ENCODE measurements around the gene ACOT11. TPM values are rescaled to one million over a fixed set of nuclear protein-coding genes. Genes with fewer than 3 reads are reported as not detected.
A peak's percentile ranks its signal among the peaks of the same experiment; 100 is the strongest.

Gene ACOT11
- total and polyA plus RNA-seq, 4 experiments from 2014 or later: 0.64 to 1.00 TPM; not detected in 2

DNA sequence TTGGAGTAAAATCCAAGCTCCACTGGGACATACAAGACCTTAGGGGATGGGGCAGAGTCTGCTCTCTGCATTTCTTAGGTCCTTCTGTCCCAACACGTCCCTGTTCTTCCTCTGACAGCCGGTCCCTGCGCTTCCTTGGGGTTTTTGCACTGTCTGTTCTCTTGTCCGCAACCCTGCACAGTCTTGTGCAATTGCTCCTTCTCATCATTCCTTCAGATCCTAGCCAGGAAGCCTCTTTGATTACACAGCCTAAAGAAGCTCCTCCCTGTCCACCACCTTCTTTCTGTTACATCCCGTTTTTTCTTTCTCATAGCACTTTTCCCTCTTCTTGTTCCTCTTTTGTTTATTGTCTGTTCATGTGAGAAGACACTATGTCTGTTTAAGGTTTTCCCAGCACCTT is 19.9 kb downstream of the ACOT11 start:
- DNase-seq: no peak
- Mint-ChIP-seq H3K36me3 (no peaks in the 10 kb centered on the region), H3K27me3 (no peaks in the 10 kb centered on the region), H3K4me3 (no peak overlapping the region), H3K27ac (peak overlapping the region in 2 of 7 donors; percentile 7 to 44), H3K4me1 (peaks cover 3 to 6% (median 5%) of the 10 kb centered on the region in 4 donors), H3K9me3 (no peaks in the 10 kb centered on the region)
- POLR2A ChIA-PET (ENCODE audit: partially characterized antibody): no interaction called here
- Histone ChIP-seq H3K9me3 (ENCODE audit: control insufficient read depth in 1 of 2, low read length in 2 of 2) (no peaks in the 10 kb centered on the region), H3K27ac (ENCODE audit: low read depth, low read length) (no peak overlapping the region), H3K4me1 (ENCODE audit: insufficient read depth, low read length) (no peaks in the 10 kb centered on the region), H3K36me3 (ENCODE audit: insufficient read depth, low read length) (no peaks in the 10 kb centered on the region), H3K27me3 (ENCODE audit: insufficient read depth, low read length) (no peaks in the 10 kb centered on the region), H3K4me3 (ENCODE audit: low read length in 2 of 2) (no peak overlapping the region)
- intact Hi-C loops (cut with micrococcal nuclease): no loop called here
- CTCF ChIA-PET (ENCODE audit: partially characterized antibody): interaction anchor here (0.5 to 0.8 kb wide), 2 partner anchors 15 to 17 kb away, joined by 3 read pairs; no protein-coding TSS in a partner anchor

DNA sequence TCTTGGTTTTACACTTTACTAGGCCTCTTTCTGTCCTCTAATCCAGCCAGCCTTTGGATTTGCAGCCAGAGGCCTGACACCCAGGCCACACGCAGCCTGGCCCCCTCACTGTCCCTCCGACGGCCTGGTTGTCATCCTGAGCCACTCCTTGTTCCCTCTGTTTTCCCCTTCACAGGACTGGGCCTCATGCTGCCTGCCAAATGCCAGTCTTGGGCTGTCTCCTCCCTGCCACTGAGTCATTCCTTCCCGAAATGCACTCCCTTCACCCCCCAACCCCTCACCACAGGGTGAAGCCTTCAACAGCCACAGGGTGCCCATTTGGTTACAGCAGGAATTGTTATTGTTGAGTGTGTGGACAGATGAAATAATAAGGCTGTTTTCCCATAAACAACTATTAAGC is 21.3 kb downstream of the ACOT11 start:
- Mint-ChIP-seq H3K4me1 (peaks cover 1 to 4% (median 3%) of the 10 kb centered on the region in 4 donors), H3K27ac (peak overlapping the region in 1 of 7 donors; percentile 46), H3K27me3 (no peaks in the 10 kb centered on the region), H3K36me3 (no peaks in the 10 kb centered on the region), H3K4me3 (no peak overlapping the region), H3K9me3 (no peaks in the 10 kb centered on the region)
- Histone ChIP-seq H3K4me3 (ENCODE audit: low read length in 2 of 2) (no peak overlapping the region), H3K27ac (ENCODE audit: low read depth, low read length) (no peak overlapping the region), H3K27me3 (ENCODE audit: insufficient read depth, low read length) (no peaks in the 10 kb centered on the region), H3K4me1 (ENCODE audit: insufficient read depth, low read length) (no peaks in the 10 kb centered on the region), H3K36me3 (ENCODE audit: insufficient read depth, low read length) (no peaks in the 10 kb centered on the region), H3K9me3 (ENCODE audit: control insufficient read depth in 1 of 2, low read length in 2 of 2) (no peaks in the 10 kb centered on the region)
- no peak for DNase-seq
- ChIA-PET POLR2A (ENCODE audit: partially characterized antibody) (no interaction called here), CTCF (ENCODE audit: partially characterized antibody) (no interaction called here)
- intact Hi-C loops (cut with micrococcal nuclease): no loop called here

DNA sequence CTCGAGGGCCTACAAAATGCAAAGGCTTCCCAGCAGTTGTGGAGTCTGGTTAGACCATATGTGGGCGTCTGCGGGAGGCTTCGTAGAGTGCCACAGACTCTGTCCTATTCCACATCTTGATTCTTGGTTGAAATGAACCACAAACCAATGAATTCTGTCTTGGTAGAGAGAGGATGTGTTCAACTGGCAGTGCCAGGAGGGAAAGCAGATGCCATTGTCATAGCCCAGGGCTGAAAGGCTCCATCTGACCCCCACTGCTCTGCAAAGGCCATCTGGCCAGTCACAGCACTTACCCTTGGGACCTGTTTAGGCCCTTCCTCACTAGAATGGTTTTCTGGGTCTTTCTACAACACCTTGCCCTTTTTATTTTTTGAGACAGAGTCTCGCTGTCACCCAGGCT is 22.1 kb downstream of the ACOT11 start:
- intact Hi-C loops (cut with micrococcal nuclease): no loop called here
- CTCF ChIA-PET (ENCODE audit: partially characterized antibody): no interaction called here
- no peaks in the 10 kb centered on the region for H3K36me3 ChIP-seq (ENCODE audit: insufficient read depth, low read length)
- no peak overlapping the region for H3K27ac Mint-ChIP-seq
- no peaks in the 10 kb centered on the region for H3K4me1 Mint-ChIP-seq
- no peak overlapping the region for H3K4me3 Mint-ChIP-seq
- DNase-seq: no peak
- H3K9me3 Mint-ChIP-seq: no peaks in the 10 kb centered on the region
- H3K27me3 Mint-ChIP-seq: peaks cover 0 to 3% of the 10 kb centered on the region in 2 donors
- H3K27me3 ChIP-seq (ENCODE audit: insufficient read depth, low read length): no peaks in the 10 kb centered on the region
- H3K9me3 ChIP-seq (ENCODE audit: control insufficient read depth in 1 of 2, low read length in 2 of 2): no peaks in the 10 kb centered on the region
- POLR2A ChIA-PET (ENCODE audit: partially characterized antibody): no interaction called here
- H3K27ac ChIP-seq (ENCODE audit: low read depth, low read length): no peak overlapping the region
- H3K4me1 ChIP-seq (ENCODE audit: insufficient read depth, low read length): no peaks in the 10 kb centered on the region
- H3K36me3 Mint-ChIP-seq: no peaks in the 10 kb centered on the region
- no peak overlapping the region for H3K4me3 ChIP-seq (ENCODE audit: low read length in 2 of 2)

DNA sequence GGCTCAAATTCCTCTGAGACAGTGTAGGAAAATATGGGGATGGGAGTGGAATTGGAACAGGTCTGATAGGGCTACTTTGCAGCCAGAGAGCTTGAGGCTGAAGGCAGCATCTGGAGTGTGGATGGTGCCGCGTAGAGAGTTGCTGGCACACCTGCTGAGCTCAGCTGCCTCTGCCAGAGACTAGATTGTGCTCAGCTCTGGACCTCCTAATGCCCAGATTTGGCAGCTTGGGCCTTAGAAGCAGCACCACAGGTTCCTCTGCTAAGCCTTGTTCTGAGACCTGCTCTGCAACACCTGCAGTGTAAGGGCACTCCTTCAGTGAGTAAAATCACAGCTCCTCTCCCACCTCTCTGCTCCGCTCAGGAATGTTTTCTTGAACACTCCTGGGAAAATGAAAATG is 23.3 kb downstream of the ACOT11 start:
- intact Hi-C loops (cut with micrococcal nuclease): no loop called here
- ChIA-PET POLR2A (ENCODE audit: partially characterized antibody) (no interaction called here), CTCF (ENCODE audit: partially characterized antibody) (no interaction called here)
- H3K27me3 Mint-ChIP-seq: peaks cover 0 to 3% of the 10 kb centered on the region in 2 donors
- no peaks in the 10 kb centered on the region for H3K4me1 Mint-ChIP-seq
- peak overlapping the region in 1 of 7 donors; percentile 29 for H3K27ac Mint-ChIP-seq
- H3K4me3 Mint-ChIP-seq: no peak overlapping the region
- Histone ChIP-seq H3K27ac (ENCODE audit: low read depth, low read length) (no peak overlapping the region), H3K36me3 (ENCODE audit: insufficient read depth, low read length) (no peaks in the 10 kb centered on the region), H3K9me3 (ENCODE audit: control insufficient read depth in 1 of 2, low read length in 2 of 2) (no peaks in the 10 kb centered on the region), H3K27me3 (ENCODE audit: insufficient read depth, low read length) (no peaks in the 10 kb centered on the region), H3K4me1 (ENCODE audit: insufficient read depth, low read length) (no peaks in the 10 kb centered on the region), H3K4me3 (ENCODE audit: low read length in 2 of 2) (no peak overlapping the region)
- no peak for DNase-seq
- H3K36me3 Mint-ChIP-seq: no peaks in the 10 kb centered on the region
- H3K9me3 Mint-ChIP-seq: no peaks in the 10 kb centered on the region

DNA sequence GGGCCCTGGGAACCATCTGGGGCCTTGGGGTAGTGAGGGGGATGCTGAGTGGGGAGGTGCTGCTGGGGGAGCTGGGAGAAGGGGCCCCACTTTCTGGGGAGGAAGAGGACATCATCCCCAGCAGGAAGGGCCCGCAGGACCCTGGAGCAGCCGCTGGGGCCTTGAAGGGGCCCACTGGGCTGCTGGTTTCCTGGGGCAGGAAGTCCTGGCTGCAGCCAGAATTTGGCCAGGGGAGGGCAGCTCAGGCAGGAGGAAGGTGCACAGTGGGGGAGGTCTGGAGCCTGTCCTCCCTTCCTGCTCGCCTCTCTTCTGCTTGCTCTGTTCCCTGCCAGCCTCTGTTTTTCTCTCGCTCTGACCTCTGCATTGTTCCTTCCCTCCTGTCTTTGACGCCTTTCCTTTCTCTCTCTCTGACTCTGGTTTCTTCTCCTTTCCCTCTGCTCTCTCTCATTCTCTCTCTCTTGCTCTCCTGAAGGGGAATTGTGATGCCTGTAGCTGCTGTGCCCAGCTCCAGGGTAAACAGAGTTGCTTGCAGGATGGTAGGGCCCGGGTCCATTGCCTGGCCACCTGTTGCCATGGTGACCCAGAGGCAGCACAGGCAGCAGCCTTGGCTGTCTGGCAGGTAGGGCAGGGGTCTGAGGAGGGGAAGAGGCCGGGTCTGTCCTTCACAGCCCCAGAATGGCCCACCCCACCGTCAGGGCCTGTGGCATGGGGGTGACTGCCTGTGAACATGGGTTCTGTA is 23.9 kb downstream of the ACOT11 start:
- H3K4me1 Mint-ChIP-seq: no peaks in the 10 kb centered on the region
- intact Hi-C loops (cut with micrococcal nuclease): no loop called here
- H3K27ac Mint-ChIP-seq: peak overlapping the region in 2 of 7 donors; percentile 10 to 37
- H3K36me3 Mint-ChIP-seq: no peaks in the 10 kb centered on the region
- H3K27me3 Mint-ChIP-seq: peaks cover 0 to 3% of the 10 kb centered on the region in 2 donors
- Histone ChIP-seq H3K27me3 (ENCODE audit: insufficient read depth, low read length) (no peaks in the 10 kb centered on the region), H3K27ac (ENCODE audit: low read depth, low read length) (no peak overlapping the region), H3K36me3 (ENCODE audit: insufficient read depth, low read length) (no peaks in the 10 kb centered on the region), H3K9me3 (ENCODE audit: control insufficient read depth in 1 of 2, low read length in 2 of 2) (no peaks in the 10 kb centered on the region), H3K4me1 (ENCODE audit: insufficient read depth, low read length) (no peaks in the 10 kb centered on the region), H3K4me3 (ENCODE audit: low read length in 2 of 2) (no peak overlapping the region)
- H3K4me3 Mint-ChIP-seq: no peak overlapping the region
- H3K9me3 Mint-ChIP-seq: no peaks in the 10 kb centered on the region
- ChIA-PET POLR2A (ENCODE audit: partially characterized antibody) (no interaction called here), CTCF (ENCODE audit: partially characterized antibody) (no interaction called here)
- no peak for DNase-seq

DNA sequence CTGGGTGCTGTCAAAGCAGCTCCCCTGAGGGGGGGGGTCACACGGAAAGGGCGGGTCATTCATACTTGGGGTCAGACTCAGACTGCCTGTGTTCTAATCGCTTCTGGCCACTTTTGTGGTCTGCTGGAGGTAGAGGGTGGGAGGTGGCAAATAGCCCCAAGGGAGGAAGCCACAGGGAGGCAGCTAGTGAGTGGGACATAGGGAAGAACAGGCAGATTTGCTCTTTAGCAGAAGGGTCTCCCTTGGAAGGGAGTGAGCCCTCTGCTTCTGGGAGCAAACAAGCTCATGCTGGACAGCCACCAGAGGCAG is 24.5 kb downstream of the ACOT11 start:
- Mint-ChIP-seq H3K9me3 (no peaks in the 10 kb centered on the region), H3K36me3 (no peaks in the 10 kb centered on the region), H3K27me3 (peaks cover 0 to 3% of the 10 kb centered on the region in 2 donors), H3K4me3 (no peak overlapping the region), H3K4me1 (no peaks in the 10 kb centered on the region), H3K27ac (no peak overlapping the region)
- Histone ChIP-seq H3K9me3 (ENCODE audit: control insufficient read depth in 1 of 2, low read length in 2 of 2) (no peaks in the 10 kb centered on the region), H3K27ac (ENCODE audit: low read depth, low read length) (no peak overlapping the region), H3K4me3 (ENCODE audit: low read length in 2 of 2) (no peak overlapping the region), H3K27me3 (ENCODE audit: insufficient read depth, low read length) (no peaks in the 10 kb centered on the region), H3K36me3 (ENCODE audit: insufficient read depth, low read length) (no peaks in the 10 kb centered on the region), H3K4me1 (ENCODE audit: insufficient read depth, low read length) (no peaks in the 10 kb centered on the region)
- POLR2A ChIA-PET (ENCODE audit: partially characterized antibody): no interaction called here
- no peak for DNase-seq
- intact Hi-C loops (cut with micrococcal nuclease): no loop called here
- CTCF ChIA-PET (ENCODE audit: partially characterized antibody): no interaction called here

DNA sequence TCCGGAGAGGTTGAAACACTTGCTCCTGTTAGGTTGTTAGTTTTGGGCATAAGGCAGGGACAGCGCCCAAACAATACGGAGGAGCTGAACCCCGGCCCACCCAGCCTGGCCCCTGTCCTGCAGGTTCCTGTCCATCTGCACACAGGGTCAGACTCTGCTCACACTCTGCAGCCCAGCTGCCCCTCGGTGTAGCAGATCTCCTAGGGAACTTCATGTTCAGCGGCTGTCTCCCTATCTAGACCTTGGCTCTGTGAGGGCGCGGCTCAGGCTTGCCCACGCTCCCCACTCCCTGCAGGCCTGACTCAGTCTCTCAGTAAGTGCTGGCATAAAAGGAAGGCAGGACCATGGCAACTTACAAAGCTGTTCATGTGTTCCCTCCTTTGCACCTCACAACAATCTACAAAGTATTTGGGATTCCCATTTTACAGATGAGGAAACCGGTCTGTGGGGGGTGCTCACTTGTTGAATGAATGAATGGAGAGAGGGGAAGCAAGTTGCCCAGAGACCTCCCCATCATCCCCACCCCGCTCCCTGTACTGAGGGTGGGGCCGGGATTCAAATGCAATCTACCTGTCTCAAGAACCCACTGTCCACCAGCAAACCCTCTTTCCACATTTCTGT is 26.2 kb downstream of the ACOT11 start:
- Mint-ChIP-seq H3K27me3 (peaks cover 0 to 3% of the 10 kb centered on the region in 2 donors), H3K36me3 (no peaks in the 10 kb centered on the region), H3K4me1 (no peaks in the 10 kb centered on the region), H3K9me3 (no peaks in the 10 kb centered on the region), H3K27ac (no peak overlapping the region), H3K4me3 (no peak overlapping the region)
- ChIA-PET POLR2A (ENCODE audit: partially characterized antibody) (no interaction called here), CTCF (ENCODE audit: partially characterized antibody) (no interaction called here)
- H3K4me1 ChIP-seq (ENCODE audit: insufficient read depth, low read length): no peaks in the 10 kb centered on the region
- H3K36me3 ChIP-seq (ENCODE audit: insufficient read depth, low read length): no peaks in the 10 kb centered on the region
- H3K9me3 ChIP-seq (ENCODE audit: control insufficient read depth in 1 of 2, low read length in 2 of 2): no peaks in the 10 kb centered on the region
- DNase-seq: no peak
- no peaks in the 10 kb centered on the region for H3K27me3 ChIP-seq (ENCODE audit: insufficient read depth, low read length)
- intact Hi-C loops (cut with micrococcal nuclease): no loop called here
- no peak overlapping the region for H3K4me3 ChIP-seq (ENCODE audit: low read length in 2 of 2)
- no peak overlapping the region for H3K27ac ChIP-seq (ENCODE audit: low read depth, low read length)

Data from CD4-positive, alpha-beta memory T cell (primary cell).